ENCODE results near the gene MTX1. TPM values are rescaled to one million over a fixed set of nuclear protein-coding genes. Genes with fewer than 3 reads are reported as not detected.

Gene MTX1
- total and polyA plus RNA-seq, 9 of the 15 experiments (the other 6 are each of a cell fraction or from before 2014, with no cell fraction given), result 29.1 to 98.4 (median 66.9) TPM

- TF ChIP-seq NBN (IDR thresholded peaks at IDR 0.05; ENCODE audit: low read depth) (peak; percentile 85), ZNF217 (CRISPR knock-in tag; IDR thresholded peaks at IDR 0.05) (no peak), HMGXB4 (CRISPR knock-in tag; IDR thresholded peaks at IDR 0.05) (peak; percentile 63; the same call in 1 of the 2 replicates), HINFP (tag; conservative IDR thresholded peaks at IDR 0.05; ENCODE audit: low read depth) (no peak), MYBL2 (IDR thresholded peaks at IDR 0.05; ENCODE audit: low read depth) (no peak), MYBL2 (CRISPR knock-in tag; IDR thresholded peaks at IDR 0.05; ENCODE audit: borderline replicate concordance) (no peak), U2AF1 (optimal IDR thresholded peaks at IDR 0.05; ENCODE audit: low read depth, low read length) (no peak), ZBTB17 (CRISPR knock-in tag; IDR thresholded peaks at IDR 0.05) (peak; percentile 36), ZNF436 (CRISPR knock-in tag; IDR thresholded peaks at IDR 0.05) (no peak), FOXM1 (IDR thresholded peaks at IDR 0.05; ENCODE audit: low read depth) (no peak), FOXM1 (CRISPR knock-in tag; IDR thresholded peaks at IDR 0.05; ENCODE audit: low read depth) (no peak), KLF6 (CRISPR knock-in tag; IDR thresholded peaks at IDR 0.05; ENCODE audit: borderline replicate concordance) (no peak), ZFP36 (IDR thresholded peaks at IDR 0.05; ENCODE audit: low read depth, low read length, partially characterized antibody) (no peak), DDX20 (tag; IDR thresholded peaks at IDR 0.05; ENCODE audit: low read depth) (no peak), TCF7 (IDR thresholded peaks at IDR 0.05; ENCODE audit: borderline replicate concordance) (no peak), SNRNP70 (optimal IDR thresholded peaks at IDR 0.05; ENCODE audit: low read depth, low read length) (no peak), RBM34 (IDR thresholded peaks at IDR 0.05; ENCODE audit: borderline replicate concordance, insufficient read depth, low read length) (no peak), POLR2B (IDR thresholded peaks at IDR 0.05; ENCODE audit: low read depth, partially characterized antibody) (peak; percentile 87), ZNF280B (CRISPR knock-in tag; IDR thresholded peaks at IDR 0.05) (no peak), ZNF263 (CRISPR knock-in tag; IDR thresholded peaks at IDR 0.05; ENCODE audit: borderline replicate concordance) (peak; percentile 35)
- TF ChIP-seq, protein P1, sequence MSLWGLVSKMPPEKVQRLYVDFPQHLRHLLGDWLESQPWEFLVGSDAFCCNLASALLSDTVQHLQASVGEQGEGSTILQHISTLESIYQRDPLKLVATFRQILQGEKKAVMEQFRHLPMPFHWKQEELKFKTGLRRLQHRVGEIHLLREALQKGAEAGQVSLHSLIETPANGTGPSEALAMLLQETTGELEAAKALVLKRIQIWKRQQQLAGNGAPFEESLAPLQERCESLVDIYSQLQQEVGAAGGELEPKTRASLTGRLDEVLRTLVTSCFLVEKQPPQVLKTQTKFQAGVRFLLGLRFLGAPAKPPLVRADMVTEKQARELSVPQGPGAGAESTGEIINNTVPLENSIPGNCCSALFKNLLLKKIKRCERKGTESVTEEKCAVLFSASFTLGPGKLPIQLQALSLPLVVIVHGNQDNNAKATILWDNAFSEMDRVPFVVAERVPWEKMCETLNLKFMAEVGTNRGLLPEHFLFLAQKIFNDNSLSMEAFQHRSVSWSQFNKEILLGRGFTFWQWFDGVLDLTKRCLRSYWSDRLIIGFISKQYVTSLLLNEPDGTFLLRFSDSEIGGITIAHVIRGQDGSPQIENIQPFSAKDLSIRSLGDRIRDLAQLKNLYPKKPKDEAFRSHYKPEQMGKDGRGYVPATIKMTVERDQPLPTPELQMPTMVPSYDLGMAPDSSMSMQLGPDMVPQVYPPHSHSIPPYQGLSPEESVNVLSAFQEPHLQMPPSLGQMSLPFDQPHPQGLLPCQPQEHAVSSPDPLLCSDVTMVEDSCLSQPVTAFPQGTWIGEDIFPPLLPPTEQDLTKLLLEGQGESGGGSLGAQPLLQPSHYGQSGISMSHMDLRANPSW (CRISPR knock-in tag; IDR thresholded peaks at IDR 0.05), result no peak
These were observed 15.1 kb upstream of the MTX1 start (continued) for GRCh38 chr1:155193275-155193990.

Data from K562 (cell line).